ENCODE measurements around the gene CHRNA5.

GRCh38 chr15:78616506-78616905 lies 51.2 kb downstream of the CHRNA5 start:
- no peak for TF ChIP-seq CTCF (IDR thresholded peaks at IDR 0.05; ENCODE audit: insufficient read depth, low read length)
- TF ChIP-seq REST (IDR thresholded peaks at IDR 0.05; ENCODE audit: insufficient replicate concordance, low read depth): no peak

Data from HL-60 (cell line).